Prostate gland (tissue), 2 donors: Measurements from ENCODE around the gene STK38L.

ENCODE experiments used
- POLR2A ChIP-seq: fragments of 450-650 bp; IDR thresholded peaks from one replicate; pipeline ENCODE4 v1.6.1; 2016; ENCODE audit warnings: antibody characterized with exemption, mild to moderate bottlenecking
- TF ChIP-seq, protein P1 (sequence below), 4 experiments: fragments of 200-600 bp in 2 of 4; fragments of 450-650 bp in 2 of 4; sonication (generic) in 2 of 4; IDR thresholded peaks; 1 replicate in 3 of 4; 2 replicates in 1 of 4; pipeline ENCODE4 v1.5.1; 2016 to 2019; ENCODE audit warnings: antibody characterized with exemption in 4 of 4, mild to moderate bottlenecking in 2 of 4, moderate library complexity in 2 of 4

DNA sequence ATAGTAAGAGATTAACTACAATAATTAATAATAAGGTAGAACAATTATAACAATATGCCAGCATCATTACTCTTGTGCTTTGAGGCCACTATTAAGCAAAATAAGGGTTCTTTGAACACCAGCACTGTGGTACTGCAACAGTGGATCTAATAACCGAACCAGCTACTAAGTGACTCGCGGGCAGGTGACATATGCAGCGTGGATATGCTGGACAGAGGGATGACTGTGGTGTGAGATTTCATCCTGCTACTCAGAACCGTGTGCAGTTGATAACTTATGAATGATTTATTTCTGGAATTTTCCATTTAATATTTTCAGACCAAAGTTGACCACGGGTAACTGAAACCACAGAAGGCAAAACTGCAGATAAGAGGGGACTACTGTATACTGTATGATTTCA is 123.0 kb downstream of the STK38L start:
- TF ChIP-seq, protein P1, sequence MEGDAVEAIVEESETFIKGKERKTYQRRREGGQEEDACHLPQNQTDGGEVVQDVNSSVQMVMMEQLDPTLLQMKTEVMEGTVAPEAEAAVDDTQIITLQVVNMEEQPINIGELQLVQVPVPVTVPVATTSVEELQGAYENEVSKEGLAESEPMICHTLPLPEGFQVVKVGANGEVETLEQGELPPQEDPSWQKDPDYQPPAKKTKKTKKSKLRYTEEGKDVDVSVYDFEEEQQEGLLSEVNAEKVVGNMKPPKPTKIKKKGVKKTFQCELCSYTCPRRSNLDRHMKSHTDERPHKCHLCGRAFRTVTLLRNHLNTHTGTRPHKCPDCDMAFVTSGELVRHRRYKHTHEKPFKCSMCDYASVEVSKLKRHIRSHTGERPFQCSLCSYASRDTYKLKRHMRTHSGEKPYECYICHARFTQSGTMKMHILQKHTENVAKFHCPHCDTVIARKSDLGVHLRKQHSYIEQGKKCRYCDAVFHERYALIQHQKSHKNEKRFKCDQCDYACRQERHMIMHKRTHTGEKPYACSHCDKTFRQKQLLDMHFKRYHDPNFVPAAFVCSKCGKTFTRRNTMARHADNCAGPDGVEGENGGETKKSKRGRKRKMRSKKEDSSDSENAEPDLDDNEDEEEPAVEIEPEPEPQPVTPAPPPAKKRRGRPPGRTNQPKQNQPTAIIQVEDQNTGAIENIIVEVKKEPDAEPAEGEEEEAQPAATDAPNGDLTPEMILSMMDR (IDR thresholded peaks at IDR 0.05) = no peak
- TF ChIP-seq POLR2A = no peak
